ENCODE measurements around the gene TSSK3. TPM values are rescaled to one million over a fixed set of nuclear protein-coding genes. Genes with fewer than 3 reads are reported as not detected.

Gene TSSK3
- total and polyA plus RNA-seq, 7 experiments from 2014 or later, result 0.50 to 7.2 (median 2.7) TPM

- peak in 3 of 9 donors; percentile 38 to 72 (median 70) for DNase-seq
- Mint-ChIP-seq H3K4me1 (peaks cover 36 to 46% (median 42%) of the 10 kb centered on the region in 7 donors), H3K36me3 (peaks cover 0 to 8% (median 0%) of the 10 kb centered on the region in 5 donors), H3K4me3 (peak overlapping the region; percentile 60 to 86 (median 78)), H3K27ac (peak overlapping the region in 8 of 9 donors; percentile 2 to 83 (median 70)), H3K9me3 (no peaks in the 10 kb centered on the region), H3K27me3 (peaks cover 0 to 1% (median 0%) of the 10 kb centered on the region in 5 donors)
- CTCF ChIA-PET, result interaction anchor here (3.0 kb wide), 1 partner anchor 121 kb away, joined by 14 read pairs; no protein-coding TSS in a partner anchor
- no peaks in the 10 kb centered on the region for H3K9me3 ChIP-seq (ENCODE audit: control insufficient read depth in 2 of 3, low read length in 3 of 3)
- POLR2A ChIA-PET, result interaction anchor here (0.8 to 6.3 kb wide), 24 partner anchors 9 to 229 kb away, joined by 3 to 64 read pairs (median 8); partner anchors contain the start of genes BSDC1, HDAC1, IQCC and KPNA6
- peak overlapping the region; percentile 24 for H3K27ac ChIP-seq (ENCODE audit: low read depth, low read length)
- intact Hi-C loops (cut with micrococcal nuclease), result loop anchor here (1.0 to 5.0 kb wide), 7 partner anchors 14 to 690 kb away; partner anchors contain the start of genes HDAC1 (in 2 of the 2), BSDC1 (in 1 of the 2), EIF3I (in 1 of the 2) and TMEM234 (in 1 of the 2)
- peak; percentile 74 for ATAC-seq
- peaks cover 3 to 8% (median 6%) of the 10 kb centered on the region in 3 experiments for H3K36me3 ChIP-seq (ENCODE audit: control insufficient read depth in 2 of 3, insufficient read depth in 3 of 3, low read length in 3 of 3)
- H3K4me3 ChIP-seq (ENCODE audit: low read length), result no peak overlapping the region
- no peaks in the 10 kb centered on the region for H3K27me3 ChIP-seq (ENCODE audit: control insufficient read depth in 2 of 2, insufficient read depth in 2 of 2, low read length in 2 of 2)
- peaks cover 20 to 33% of the 10 kb centered on the region in 2 donors for H3K4me1 ChIP-seq (ENCODE audit: control insufficient read depth in 2 of 2, insufficient read depth in 2 of 2, low read length in 2 of 2)
These were observed 25.2 kb upstream of the TSSK3 start for GRCh38 chr1:32336963-32337675.

- Histone ChIP-seq H3K36me3 (ENCODE audit: control insufficient read depth in 2 of 3, insufficient read depth in 3 of 3, low read length in 3 of 3) (peaks cover 0 to 6% (median 3%) of the 10 kb centered on the region in 3 experiments), H3K4me1 (ENCODE audit: control insufficient read depth in 2 of 2, insufficient read depth in 2 of 2, low read length in 2 of 2) (peaks cover 20 to 33% of the 10 kb centered on the region in 2 donors), H3K4me3 (ENCODE audit: low read length) (no peak overlapping the region), H3K9me3 (ENCODE audit: control insufficient read depth in 2 of 3, low read length in 3 of 3) (no peaks in the 10 kb centered on the region), H3K27ac (ENCODE audit: low read depth, low read length) (no peak overlapping the region), H3K27me3 (ENCODE audit: control insufficient read depth in 2 of 2, insufficient read depth in 2 of 2, low read length in 2 of 2) (no peaks in the 10 kb centered on the region)
- Mint-ChIP-seq H3K36me3 (peaks cover 0 to 8% (median 0%) of the 10 kb centered on the region in 5 donors), H3K9me3 (no peaks in the 10 kb centered on the region), H3K27me3 (peaks cover 0 to 1% (median 0%) of the 10 kb centered on the region in 5 donors), H3K4me1 (peaks cover 34 to 53% (median 41%) of the 10 kb centered on the region in 7 donors), H3K27ac (peak overlapping the region in 5 of 9 donors; percentile 36 to 86 (median 72)), H3K4me3 (peak overlapping the region in 8 of 10 donors; percentile 1 to 82 (median 56))
- intact Hi-C loops (cut with micrococcal nuclease), result loop anchor here (2.0 to 5.0 kb wide), 4 partner anchors 46 to 691 kb away; partner anchors contain the start of genes BSDC1 (in 1 of the 2), HDAC1 (in 1 of the 2) and TMEM39B (in 1 of the 2)
- ChIA-PET POLR2A (interaction anchor here (0.8 to 6.3 kb wide), 17 partner anchors 8 to 122 kb away, joined by 3 to 64 read pairs (median 8); partner anchors contain the start of genes BSDC1 and LCK), CTCF (interaction anchor here (3.0 kb wide), 1 partner anchor 122 kb away, joined by 14 read pairs; no protein-coding TSS in a partner anchor)
- DNase-seq (no peak), ATAC-seq (peak; percentile 50)
These were observed 24.3 kb upstream of the TSSK3 start for GRCh38 chr1:32337855-32338636.

GRCh38 chr1:32338637-32339145, 23.6 kb upstream of the TSSK3 start:
- Mint-ChIP-seq H3K36me3 (peaks cover 0 to 4% (median 0%) of the 10 kb centered on the region in 5 donors), H3K27me3 (peaks cover 0 to 1% (median 0%) of the 10 kb centered on the region in 5 donors), H3K4me3 (no peak overlapping the region), H3K9me3 (no peaks in the 10 kb centered on the region), H3K4me1 (peaks cover 28 to 54% (median 38%) of the 10 kb centered on the region in 7 donors), H3K27ac (peak overlapping the region in 5 of 9 donors; percentile 1 to 86 (median 4))
- intact Hi-C loops (cut with micrococcal nuclease), result loop anchor here (5.0 kb wide), 3 partner anchors 46 to 691 kb away; partner anchors contain the start of genes HDAC1 (in 1 of the 2) and TMEM39B (in 1 of the 2)
- CTCF ChIA-PET, result no interaction called here
- Histone ChIP-seq H3K9me3 (ENCODE audit: control insufficient read depth in 2 of 3, low read length in 3 of 3) (no peaks in the 10 kb centered on the region), H3K36me3 (ENCODE audit: control insufficient read depth in 2 of 3, insufficient read depth in 3 of 3, low read length in 3 of 3) (peaks cover 0 to 1% (median 0%) of the 10 kb centered on the region in 3 experiments), H3K27ac (ENCODE audit: low read depth, low read length) (no peak overlapping the region), H3K4me3 (ENCODE audit: low read length) (no peak overlapping the region), H3K4me1 (ENCODE audit: control insufficient read depth in 2 of 2, insufficient read depth in 2 of 2, low read length in 2 of 2) (peaks cover 20 to 30% of the 10 kb centered on the region in 2 donors), H3K27me3 (ENCODE audit: control insufficient read depth in 2 of 2, insufficient read depth in 2 of 2, low read length in 2 of 2) (no peaks in the 10 kb centered on the region)
- ATAC-seq, result no peak
- POLR2A ChIA-PET, result no interaction called here
- no peak for DNase-seq

GRCh38 chr1:32339363-32339978, 22.9 kb upstream of the TSSK3 start:
- Histone ChIP-seq H3K4me3 (ENCODE audit: low read length) (no peak overlapping the region), H3K27ac (ENCODE audit: low read depth, low read length) (no peak overlapping the region), H3K4me1 (ENCODE audit: control insufficient read depth in 2 of 2, insufficient read depth in 2 of 2, low read length in 2 of 2) (peaks cover 20 to 22% of the 10 kb centered on the region in 2 donors), H3K36me3 (ENCODE audit: control insufficient read depth in 2 of 3, insufficient read depth in 3 of 3, low read length in 3 of 3) (no peaks in the 10 kb centered on the region), H3K9me3 (ENCODE audit: control insufficient read depth in 2 of 3, low read length in 3 of 3) (no peaks in the 10 kb centered on the region), H3K27me3 (ENCODE audit: control insufficient read depth in 2 of 2, insufficient read depth in 2 of 2, low read length in 2 of 2) (no peaks in the 10 kb centered on the region)
- POLR2A ChIA-PET, result no interaction called here
- Mint-ChIP-seq H3K9me3 (no peaks in the 10 kb centered on the region), H3K27ac (peak overlapping the region in 4 of 9 donors; percentile 6 to 57 (median 48)), H3K4me1 (peaks cover 20 to 48% (median 31%) of the 10 kb centered on the region in 7 donors), H3K27me3 (peaks cover 0 to 1% (median 0%) of the 10 kb centered on the region in 5 donors), H3K36me3 (no peaks in the 10 kb centered on the region), H3K4me3 (no peak overlapping the region)
- CTCF ChIA-PET, result interaction anchor here (0.5 kb wide), 1 partner anchor 759 kb away, joined by 3 read pairs; no protein-coding TSS in a partner anchor
- DNase-seq (no peak), ATAC-seq (peak; percentile 47)
- intact Hi-C loops (cut with micrococcal nuclease), result loop anchor here (5.0 kb wide), 3 partner anchors 47 to 692 kb away; partner anchors contain the start of genes HDAC1 (in 1 of the 2) and TMEM39B (in 1 of the 2)

- ChIA-PET CTCF (interaction anchor here (0.5 to 1.6 kb wide), 3 partner anchors 30 to 298 kb away, joined by 3 to 4 read pairs (median 3); no protein-coding TSS in a partner anchor), POLR2A (interaction anchor here (0.9 kb wide), 1 partner anchor 18 kb away, joined by 3 read pairs; no protein-coding TSS in a partner anchor)
- ATAC-seq (no peak), DNase-seq (no peak)
- no peaks in the 10 kb centered on the region for H3K9me3 ChIP-seq (ENCODE audit: control insufficient read depth in 2 of 3, low read length in 3 of 3)
- H3K36me3 ChIP-seq (ENCODE audit: control insufficient read depth in 2 of 3, insufficient read depth in 3 of 3, low read length in 3 of 3), result no peaks in the 10 kb centered on the region
- no peaks in the 10 kb centered on the region for H3K9me3 Mint-ChIP-seq
- H3K36me3 Mint-ChIP-seq, result no peaks in the 10 kb centered on the region
- no peaks in the 10 kb centered on the region for H3K27me3 ChIP-seq (ENCODE audit: control insufficient read depth in 2 of 2, insufficient read depth in 2 of 2, low read length in 2 of 2)
- H3K27me3 Mint-ChIP-seq, result peaks cover 0 to 11% (median 0%) of the 10 kb centered on the region in 5 donors
- H3K27ac ChIP-seq (ENCODE audit: low read depth, low read length), result no peak overlapping the region
- H3K4me3 Mint-ChIP-seq, result no peak overlapping the region
- no peak overlapping the region for H3K27ac Mint-ChIP-seq
- intact Hi-C loops (cut with micrococcal nuclease), result no loop called here
- no peak overlapping the region for H3K4me3 ChIP-seq (ENCODE audit: low read length)
- H3K4me1 Mint-ChIP-seq, result peaks cover 30 to 43% (median 39%) of the 10 kb centered on the region in 7 donors
- H3K4me1 ChIP-seq (ENCODE audit: control insufficient read depth in 2 of 2, insufficient read depth in 2 of 2, low read length in 2 of 2), result peaks cover 25 to 27% of the 10 kb centered on the region in 2 donors
These were observed 21.1 kb upstream of the TSSK3 start for GRCh38 chr1:32341186-32341757.

All from naive thymus-derived CD4-positive, alpha-beta T cell (primary cell).